HG03342 (cell line): ENCODE results near the gene OR52A1.
"Not testable (repeated sequence)": the region's sequence is repeated elsewhere in the genome, so short reads cannot be mapped to it uniquely, and the experiment has no call there.

Experiments
- ATAC-seq: cut with Tn5 transposase; IDR thresholded peaks from one replicate; pipeline ENCODE4 v1.9.1; 2021; ENCODE audit warnings: mild to moderate bottlenecking, moderate library complexity; ENCODE audit not compliant: unreplicated experiment

Gene OR52A1

GRCh38 chr11:5154657-5155056, at the start of gene OR52A1:
TSS of gene OR52A1 (minus strand) at chr11:5154757. CDS start at chr11:5152369, 2,388 bp downstream.
- ATAC-seq, result no peak

- no peak for ATAC-seq
These were observed 48.8 kb upstream of the OR52A1 start for GRCh38 chr11:5203366-5203765.

- no peak for ATAC-seq
These were observed 46.0 kb upstream of the OR52A1 start, which contains the start of gene OR51V1 for GRCh38 chr11:5200582-5200981. TSS of gene OR51V1 (minus strand) at chr11:5200682. CDS start at chr11:5200682, 0 bp downstream.

- no peak for ATAC-seq
These were observed 43.7 kb upstream of the OR52A1 start for GRCh38 chr11:5198285-5198684.

- no peak for ATAC-seq
These were observed 43.0 kb upstream of the OR52A1 start for GRCh38 chr11:5197536-5197935.

- no peak for ATAC-seq
These were observed 42.2 kb upstream of the OR52A1 start for GRCh38 chr11:5196731-5197130.

GRCh38 chr11:5196067-5196466, 41.5 kb upstream of the OR52A1 start:
- ATAC-seq, result no peak

- ATAC-seq, result no peak
These were observed 38.2 kb upstream of the OR52A1 start for GRCh38 chr11:5192738-5193137.

- ATAC-seq, result no peak
These were observed 33.6 kb upstream of the OR52A1 start for GRCh38 chr11:5188201-5188600.

- ATAC-seq, result no peak
These were observed 23.7 kb upstream of the OR52A1 start for GRCh38 chr11:5178046-5178837.

GRCh38 chr11:5174934-5175333, 20.4 kb upstream of the OR52A1 start:
- ATAC-seq, result no peak

- ATAC-seq, result no peak
These were observed 17.3 kb upstream of the OR52A1 start for GRCh38 chr11:5171856-5172255.

GRCh38 chr11:5165898-5166297, 11.3 kb upstream of the OR52A1 start:
- ATAC-seq, result not testable (repeated sequence)

- not testable (repeated sequence) for ATAC-seq
These were observed 10.2 kb upstream of the OR52A1 start for GRCh38 chr11:5164807-5165206.

GRCh38 chr11:5161045-5161444, 6.5 kb upstream of the OR52A1 start:
- ATAC-seq, result not testable (repeated sequence)

GRCh38 chr11:5160217-5160616, 5.7 kb upstream of the OR52A1 start:
- ATAC-seq, result not testable (repeated sequence)

- ATAC-seq, result no peak
These were observed 5.2 kb upstream of the OR52A1 start for GRCh38 chr11:5159806-5160205.

- ATAC-seq, result no peak
These were observed 754 bp downstream of the OR52A1 start for GRCh38 chr11:5153574-5154431.

- ATAC-seq, result no peak
These were observed 2.8 kb downstream of the OR52A1 start for GRCh38 chr11:5151713-5152153.

- not testable (repeated sequence) for ATAC-seq
These were observed 10.4 kb downstream of the OR52A1 start for GRCh38 chr11:5144206-5144605.

- ATAC-seq, result no peak
These were observed 16.6 kb downstream of the OR52A1 start, which contains the start of gene OR52A5 for GRCh38 chr11:5137996-5138395. TSS of gene OR52A5 (minus strand) at chr11:5138356. CDS start at chr11:5132642, 5,714 bp downstream.

GRCh38 chr11:5137014-5137413, 17.5 kb downstream of the OR52A1 start:
- no peak for ATAC-seq
